ENCODE results near the gene CARD19. TPM values are rescaled to one million over a fixed set of nuclear protein-coding genes. Genes with fewer than 3 reads are reported as not detected.
A peak's percentile ranks its signal among the peaks of the same experiment; 100 is the strongest.

The CARD19 gene
- total RNA-seq, 4 donors from 2014 or later: 43.2 to 63.6 (median 54.3) TPM

DNA sequence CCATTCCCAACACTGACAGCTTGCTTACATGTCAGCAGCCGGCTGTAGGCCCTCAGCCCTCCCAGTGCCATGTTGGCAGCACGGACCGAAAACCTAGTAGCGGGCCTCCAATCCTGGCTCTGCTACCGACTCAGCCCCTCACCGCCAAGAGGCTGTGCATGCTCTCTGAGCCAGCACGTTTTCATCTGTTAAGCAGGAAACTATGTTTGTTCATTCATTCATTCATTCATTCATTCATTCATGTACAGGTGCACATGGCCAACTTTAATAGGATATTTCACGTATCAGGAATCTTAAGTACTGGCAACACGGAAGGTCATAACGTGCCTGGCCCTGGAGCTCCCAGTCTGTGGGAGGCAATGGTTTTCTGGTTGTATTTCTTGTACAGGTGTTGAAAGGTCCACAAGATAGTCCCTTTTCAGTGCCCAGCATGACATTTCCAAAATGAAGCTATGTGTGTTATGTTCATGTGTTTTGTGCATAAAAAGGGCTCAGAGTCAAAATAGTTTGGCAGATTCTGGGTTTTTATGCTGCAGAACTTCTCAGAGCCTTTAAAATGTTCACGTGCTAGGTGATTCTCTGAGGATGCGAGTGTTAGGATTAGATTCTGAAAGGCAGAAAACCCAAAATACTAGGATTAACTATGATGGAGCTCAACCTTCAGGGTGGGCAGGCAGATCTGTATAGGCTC is 19.8 kb upstream of the CARD19 start:
- TF ChIP-seq, protein P1, sequence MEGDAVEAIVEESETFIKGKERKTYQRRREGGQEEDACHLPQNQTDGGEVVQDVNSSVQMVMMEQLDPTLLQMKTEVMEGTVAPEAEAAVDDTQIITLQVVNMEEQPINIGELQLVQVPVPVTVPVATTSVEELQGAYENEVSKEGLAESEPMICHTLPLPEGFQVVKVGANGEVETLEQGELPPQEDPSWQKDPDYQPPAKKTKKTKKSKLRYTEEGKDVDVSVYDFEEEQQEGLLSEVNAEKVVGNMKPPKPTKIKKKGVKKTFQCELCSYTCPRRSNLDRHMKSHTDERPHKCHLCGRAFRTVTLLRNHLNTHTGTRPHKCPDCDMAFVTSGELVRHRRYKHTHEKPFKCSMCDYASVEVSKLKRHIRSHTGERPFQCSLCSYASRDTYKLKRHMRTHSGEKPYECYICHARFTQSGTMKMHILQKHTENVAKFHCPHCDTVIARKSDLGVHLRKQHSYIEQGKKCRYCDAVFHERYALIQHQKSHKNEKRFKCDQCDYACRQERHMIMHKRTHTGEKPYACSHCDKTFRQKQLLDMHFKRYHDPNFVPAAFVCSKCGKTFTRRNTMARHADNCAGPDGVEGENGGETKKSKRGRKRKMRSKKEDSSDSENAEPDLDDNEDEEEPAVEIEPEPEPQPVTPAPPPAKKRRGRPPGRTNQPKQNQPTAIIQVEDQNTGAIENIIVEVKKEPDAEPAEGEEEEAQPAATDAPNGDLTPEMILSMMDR (IDR thresholded peaks at IDR 0.05): no peak
- no peak for DNase-seq (ENCODE audit: low spot score in 2 of 2)
- H3K36me3 ChIP-seq: no peaks in the 10 kb centered on the region
- no peaks in the 10 kb centered on the region for H3K9me3 ChIP-seq
- H3K27ac ChIP-seq: no peak overlapping the region
- WGBS: 91% methylated on average over 11 of the region's 12 CpGs
- no peaks in the 10 kb centered on the region for H3K4me1 ChIP-seq
- no peaks in the 10 kb centered on the region for H3K27me3 ChIP-seq
- H3K4me3 ChIP-seq: no peak overlapping the region

DNA sequence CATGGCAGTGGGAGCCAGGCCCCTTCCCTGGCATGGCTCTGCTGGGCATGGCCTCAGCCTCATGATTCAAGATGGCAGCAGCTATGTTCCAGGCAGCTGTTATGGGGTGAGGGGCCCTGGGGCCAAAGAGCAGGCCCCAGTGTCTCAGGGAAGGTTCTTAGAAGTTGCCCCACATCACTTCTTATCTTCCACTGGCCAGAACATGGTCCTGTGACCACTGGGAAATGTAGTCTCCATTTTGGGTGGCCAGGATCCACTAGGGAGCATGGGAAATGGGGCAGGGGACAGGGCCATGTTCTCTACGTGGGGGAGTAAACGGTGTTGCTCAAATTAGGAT is 19.3 kb upstream of the CARD19 start:
- Histone ChIP-seq H3K27ac (no peak overlapping the region), H3K36me3 (no peaks in the 10 kb centered on the region), H3K4me1 (no peaks in the 10 kb centered on the region), H3K27me3 (no peaks in the 10 kb centered on the region), H3K4me3 (no peak overlapping the region), H3K9me3 (no peaks in the 10 kb centered on the region)
- TF ChIP-seq, protein P1 (IDR thresholded peaks at IDR 0.05): no peak
- no peak for TF ChIP-seq EP300 (IDR thresholded peaks at IDR 0.05)
- no peak for TF ChIP-seq POLR2AphosphoS5 (IDR thresholded peaks at IDR 0.05)
- no peak for TF ChIP-seq POLR2A (IDR thresholded peaks at IDR 0.05)
- 89% methylated on average over 2 of the region's 2 CpGs for WGBS
- no peak for DNase-seq (ENCODE audit: low spot score in 2 of 2)

DNA sequence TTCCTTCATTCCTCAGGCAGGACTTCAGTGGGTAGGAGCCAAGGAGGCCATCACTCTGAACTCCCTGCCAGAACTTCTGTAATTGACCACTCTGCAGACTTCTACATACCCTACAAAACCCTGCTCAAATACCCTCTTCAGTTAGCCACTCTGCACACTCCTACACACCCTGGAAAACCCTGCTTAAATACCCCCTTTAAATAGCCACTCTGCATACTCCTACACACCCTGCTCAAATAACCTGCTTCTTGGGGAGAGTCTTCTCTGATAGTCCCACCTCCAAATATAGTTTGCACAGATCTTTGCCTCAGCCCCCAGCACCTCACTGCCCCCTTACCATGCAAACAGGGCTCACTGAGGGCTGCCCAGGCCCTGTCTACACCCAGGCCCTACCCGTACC is 18.6 kb upstream of the CARD19 start:
- Histone ChIP-seq H3K36me3 (no peaks in the 10 kb centered on the region), H3K27me3 (no peaks in the 10 kb centered on the region), H3K9me3 (no peaks in the 10 kb centered on the region), H3K27ac (no peak overlapping the region), H3K4me3 (no peak overlapping the region), H3K4me1 (no peaks in the 10 kb centered on the region)
- TF ChIP-seq POLR2AphosphoS5 (IDR thresholded peaks at IDR 0.05): no peak
- 100% methylated on average over 1 of the region's 1 CpG for WGBS
- DNase-seq (ENCODE audit: low spot score in 2 of 2): no peak

DNA sequence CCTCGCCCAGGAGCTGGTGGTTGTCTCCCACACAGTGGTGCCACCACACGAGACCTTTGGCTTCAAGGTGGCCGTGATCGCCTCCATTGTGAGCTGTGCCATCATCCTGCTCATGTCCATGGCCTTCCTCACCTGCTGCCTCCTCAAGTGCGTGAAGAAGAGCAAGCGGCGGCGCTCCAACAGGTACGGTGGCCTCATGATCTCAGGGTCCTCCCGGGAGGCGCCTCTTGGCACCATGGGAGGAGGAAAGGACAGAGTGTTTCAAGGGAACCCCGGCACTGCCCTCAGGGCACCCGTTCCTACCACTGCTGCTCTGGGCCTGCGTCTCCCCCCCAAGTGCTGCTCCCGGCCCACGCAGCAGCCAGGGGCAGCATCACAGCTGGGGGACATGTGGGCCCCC is 18.2 kb upstream of the CARD19 start:
- H3K27me3 ChIP-seq: no peaks in the 10 kb centered on the region
- no peak overlapping the region for H3K4me3 ChIP-seq
- no peaks in the 10 kb centered on the region for H3K4me1 ChIP-seq
- H3K36me3 ChIP-seq: no peaks in the 10 kb centered on the region
- no peak for DNase-seq (ENCODE audit: low spot score in 2 of 2)
- H3K9me3 ChIP-seq: no peaks in the 10 kb centered on the region
- H3K27ac ChIP-seq: no peak overlapping the region
- 91% methylated on average over 12 of the region's 16 CpGs for WGBS
- TF ChIP-seq POLR2A (IDR thresholded peaks at IDR 0.05) (no peak), POLR2AphosphoS5 (IDR thresholded peaks at IDR 0.05) (no peak), EP300 (IDR thresholded peaks at IDR 0.05) (no peak)
- TF ChIP-seq, protein P1 (IDR thresholded peaks at IDR 0.05): no peak

DNA sequence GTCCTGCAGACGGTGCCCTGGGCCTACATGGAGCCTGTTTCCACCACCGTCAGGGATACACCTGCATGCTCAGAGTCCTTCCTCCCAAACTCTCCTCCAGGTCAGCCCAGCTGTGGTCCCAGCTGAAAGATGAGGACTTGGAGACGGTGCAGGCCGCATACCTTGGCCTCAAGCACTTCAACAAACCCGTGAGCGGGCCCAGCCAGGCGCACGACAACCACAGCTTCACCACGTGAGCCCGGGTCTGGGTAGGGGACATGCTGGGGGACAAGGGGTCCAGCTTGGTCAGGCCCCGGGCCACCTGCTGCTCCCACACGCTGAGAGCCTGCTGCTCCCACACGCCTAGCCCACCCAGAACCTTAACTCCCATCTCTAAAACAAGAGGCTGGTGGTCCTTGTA is 16.6 kb upstream of the CARD19 start:
- Histone ChIP-seq H3K36me3 (no peaks in the 10 kb centered on the region), H3K4me3 (no peak overlapping the region), H3K4me1 (no peaks in the 10 kb centered on the region), H3K27ac (no peak overlapping the region), H3K9me3 (no peaks in the 10 kb centered on the region), H3K27me3 (no peaks in the 10 kb centered on the region)
- WGBS: 92% methylated on average over 10 of the region's 13 CpGs
- TF ChIP-seq POLR2AphosphoS5 (IDR thresholded peaks at IDR 0.05) (no peak), POLR2A (IDR thresholded peaks at IDR 0.05) (no peak), EP300 (IDR thresholded peaks at IDR 0.05) (no peak)
- TF ChIP-seq, protein P1 (IDR thresholded peaks at IDR 0.05): no peak
- DNase-seq (ENCODE audit: low spot score in 2 of 2): peak; percentile 55 to 77

DNA sequence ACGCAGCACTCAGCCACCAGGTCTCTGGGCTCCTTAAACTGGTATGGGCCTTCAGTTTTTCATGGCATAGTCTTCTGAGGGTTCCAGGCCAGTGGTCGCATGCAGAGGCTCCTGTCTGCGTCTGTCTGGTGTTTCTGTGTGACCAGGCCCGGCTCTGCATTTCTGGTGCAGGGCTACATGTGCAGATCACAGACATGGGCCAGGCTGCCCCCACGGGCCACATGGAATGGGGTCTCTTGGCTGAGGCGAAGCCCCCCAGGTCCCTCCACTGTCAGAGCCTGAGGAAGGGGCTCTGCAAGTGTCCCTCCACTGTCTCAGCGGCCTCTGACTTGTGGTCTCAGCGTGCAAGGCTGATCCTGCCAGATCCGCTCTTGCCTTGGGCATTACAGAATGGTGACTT is 15.6 kb upstream of the CARD19 start:
- no peaks in the 10 kb centered on the region for H3K4me1 ChIP-seq
- no peaks in the 10 kb centered on the region for H3K27me3 ChIP-seq
- peak; percentile 32 to 72 for DNase-seq (ENCODE audit: low spot score in 2 of 2)
- H3K4me3 ChIP-seq: no peak overlapping the region
- no peak overlapping the region for H3K27ac ChIP-seq
- WGBS: 95% methylated on average over 9 of the region's 9 CpGs
- H3K36me3 ChIP-seq: no peaks in the 10 kb centered on the region
- TF ChIP-seq, protein P1 (IDR thresholded peaks at IDR 0.05): no peak
- no peak for TF ChIP-seq EP300 (IDR thresholded peaks at IDR 0.05)
- no peak for TF ChIP-seq POLR2AphosphoS5 (IDR thresholded peaks at IDR 0.05)
- TF ChIP-seq POLR2A (IDR thresholded peaks at IDR 0.05): no peak
- H3K9me3 ChIP-seq: no peaks in the 10 kb centered on the region
